ENCODE measurements around the gene SYTL1.

DNA sequence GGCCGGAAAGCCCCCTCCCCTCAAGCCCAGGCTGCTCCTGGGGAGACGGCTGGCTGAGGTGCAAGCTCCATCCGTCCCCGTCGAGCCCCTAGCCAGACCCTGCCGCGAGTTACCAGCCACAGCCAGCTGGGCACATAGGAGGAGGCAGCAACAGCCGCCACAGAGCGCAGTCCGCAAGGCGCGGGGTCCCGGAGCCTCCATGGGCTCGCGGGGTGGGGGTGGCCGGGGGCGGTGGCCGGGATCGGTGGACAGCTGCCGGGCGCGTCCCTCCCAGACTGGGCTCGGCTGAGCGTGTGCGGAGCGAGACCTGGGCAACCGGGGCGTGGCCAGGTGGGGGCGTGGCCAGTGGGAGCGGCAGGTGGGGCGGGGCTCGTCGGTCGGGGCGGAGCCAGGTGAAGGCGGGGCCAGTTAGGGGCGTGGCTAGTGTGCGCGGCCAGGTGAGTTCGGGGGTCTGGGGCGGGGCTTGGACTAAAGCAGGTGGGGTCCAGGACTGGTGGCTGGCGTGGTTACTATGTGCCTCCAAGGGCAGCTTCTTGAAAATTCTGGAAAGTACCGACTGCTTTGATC, 41.3 kb downstream of the SYTL1 start, which contains the start of gene CD164L2:
- TF ChIP-seq, protein P1, sequence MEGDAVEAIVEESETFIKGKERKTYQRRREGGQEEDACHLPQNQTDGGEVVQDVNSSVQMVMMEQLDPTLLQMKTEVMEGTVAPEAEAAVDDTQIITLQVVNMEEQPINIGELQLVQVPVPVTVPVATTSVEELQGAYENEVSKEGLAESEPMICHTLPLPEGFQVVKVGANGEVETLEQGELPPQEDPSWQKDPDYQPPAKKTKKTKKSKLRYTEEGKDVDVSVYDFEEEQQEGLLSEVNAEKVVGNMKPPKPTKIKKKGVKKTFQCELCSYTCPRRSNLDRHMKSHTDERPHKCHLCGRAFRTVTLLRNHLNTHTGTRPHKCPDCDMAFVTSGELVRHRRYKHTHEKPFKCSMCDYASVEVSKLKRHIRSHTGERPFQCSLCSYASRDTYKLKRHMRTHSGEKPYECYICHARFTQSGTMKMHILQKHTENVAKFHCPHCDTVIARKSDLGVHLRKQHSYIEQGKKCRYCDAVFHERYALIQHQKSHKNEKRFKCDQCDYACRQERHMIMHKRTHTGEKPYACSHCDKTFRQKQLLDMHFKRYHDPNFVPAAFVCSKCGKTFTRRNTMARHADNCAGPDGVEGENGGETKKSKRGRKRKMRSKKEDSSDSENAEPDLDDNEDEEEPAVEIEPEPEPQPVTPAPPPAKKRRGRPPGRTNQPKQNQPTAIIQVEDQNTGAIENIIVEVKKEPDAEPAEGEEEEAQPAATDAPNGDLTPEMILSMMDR (IDR thresholded peaks at IDR 0.05) = no peak
- no peak for TF ChIP-seq POLR2A (IDR thresholded peaks at IDR 0.05)
